Activated T-helper 1 cell treated with anti-CD3 and anti-CD28 coated beads, Interleukin-12 subunit alpha, Interleukin-12 subunit beta, Interleukin-2, Interleukin-4 antibody, amounts not matched to agents 30 ng/mL and 10 ng/mL and 1 ng/mL, durations not matched to agents 14 hours and 24 hours and 36 hours (primary cell): ENCODE results near the gene TEX264. TPM values are rescaled to one million over a fixed set of nuclear protein-coding genes. Genes with fewer than 3 reads are reported as not detected.
"Not testable (repeated sequence)": the region's sequence is repeated elsewhere in the genome, so short reads cannot be mapped to it uniquely, and the experiment has no call there.

Experiments
- DNase-seq: peaks from one replicate; pipeline ENCODE4 v3.0.0; 2021; ENCODE audit warnings: low spot score
- H3K27ac Mint-ChIP-seq: one replicate; pipeline ENCODE4 v1.8.0; 2021; ENCODE audit warnings: mild to moderate bottlenecking, mixed read lengths
- H3K27me3 Mint-ChIP-seq: one replicate; pipeline ENCODE4 v1.8.0; 2022; ENCODE audit warnings: mild to moderate bottlenecking, moderate library complexity, mixed read lengths; ENCODE audit not compliant: insufficient read depth
- H3K36me3 Mint-ChIP-seq: one replicate; pipeline ENCODE4 v1.8.0; 2021; ENCODE audit warnings: low read depth, mixed read lengths
- H3K4me1 Mint-ChIP-seq: one replicate; pipeline ENCODE4 v1.8.0; 2021; ENCODE audit warnings: low read depth, mixed read lengths
- H3K4me3 Mint-ChIP-seq: one replicate; pipeline ENCODE4 v1.8.0; 2021; ENCODE audit warnings: mild to moderate bottlenecking, moderate library complexity, mixed read lengths
- H3K9me3 Mint-ChIP-seq: one replicate; pipeline ENCODE4 v1.8.0; 2021; ENCODE audit warnings: mixed read lengths
- intact Hi-C: fragments of 100-400 bp; cut with micrococcal nuclease; formaldehyde crosslinking; loops from one replicate; pipeline ENCODE4 v1.15.1; 2024
- total RNA-seq: library from RNA; stranded (reverse); gene quantifications from 2 replicates; pipeline ENCODE4 v1.2.3, GENCODE V29; 2022

TEX264 gene
- total RNA-seq, 1 donor from 2014 or later, result 50.3 TPM

DNA sequence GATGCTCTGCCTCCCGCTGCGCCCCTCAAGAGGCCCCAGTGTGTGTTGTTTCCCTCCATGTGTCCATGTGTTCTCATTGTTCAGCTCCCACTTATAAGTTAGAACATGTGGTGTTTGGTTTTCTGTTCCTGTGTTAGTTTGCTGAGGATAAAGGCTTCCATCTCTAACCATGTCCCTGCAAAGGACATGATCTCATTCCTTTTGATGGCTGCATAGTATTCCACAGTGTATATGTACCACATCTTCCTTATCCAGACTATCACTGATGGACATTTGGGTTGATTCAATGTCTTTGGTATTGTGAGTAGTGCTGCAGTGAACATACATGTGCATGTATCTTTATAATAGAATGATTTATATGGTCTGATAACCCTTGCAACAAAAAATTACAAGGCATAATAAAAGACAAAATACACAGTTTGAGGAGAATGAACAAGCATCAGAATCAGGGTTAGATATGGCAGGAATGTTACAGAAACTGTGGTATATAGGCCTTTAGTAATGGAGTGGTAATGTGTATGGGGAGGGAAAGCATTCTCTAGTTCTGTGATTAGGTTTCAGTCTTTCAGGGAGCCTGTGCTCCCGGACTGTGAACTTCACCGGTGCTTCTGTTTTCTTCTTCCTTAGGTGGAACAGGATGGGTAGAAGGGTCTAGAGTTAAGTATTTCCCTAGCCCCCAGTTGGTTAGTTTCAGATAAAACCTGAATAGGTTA is 63.0 kb downstream of the TEX264 start:
- peaks cover 5% of the 10 kb centered on the region for H3K9me3 Mint-ChIP-seq
- H3K27me3 Mint-ChIP-seq, result peaks cover 6% of the 10 kb centered on the region
- DNase-seq, result no peak
- intact Hi-C loops, result loop anchor here (2.0 to 5.0 kb wide), 2 partner anchors 15 to 47 kb away; no protein-coding TSS in a partner anchor
- peak overlapping the region; percentile 29 for H3K4me3 Mint-ChIP-seq
- peaks cover 35% of the 10 kb centered on the region for H3K4me1 Mint-ChIP-seq
- H3K27ac Mint-ChIP-seq, result peak overlapping the region; percentile 87
- peaks cover 3% of the 10 kb centered on the region for H3K36me3 Mint-ChIP-seq

DNA sequence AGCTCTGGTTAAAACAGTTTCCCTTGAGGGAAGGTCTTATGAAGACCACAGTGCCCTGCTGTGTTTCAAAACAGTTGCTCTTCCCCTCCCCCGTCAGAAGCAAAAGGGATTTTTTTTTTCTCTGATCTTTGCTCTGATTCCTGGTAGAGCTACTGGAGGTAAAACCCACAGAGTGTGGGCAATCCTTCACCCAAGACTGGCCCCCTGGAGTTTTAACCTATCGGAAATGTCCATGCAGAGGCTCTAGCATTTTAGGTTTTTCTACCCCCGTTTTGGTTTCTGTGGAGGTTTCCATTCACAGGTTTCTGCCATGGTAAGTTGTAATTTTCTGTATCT is 63.5 kb downstream of the TEX264 start:
- peaks cover 3% of the 10 kb centered on the region for H3K36me3 Mint-ChIP-seq
- peak overlapping the region; percentile 87 for H3K27ac Mint-ChIP-seq
- H3K9me3 Mint-ChIP-seq, result peaks cover 5% of the 10 kb centered on the region
- intact Hi-C loops, result loop anchor here (2.0 to 5.0 kb wide), 2 partner anchors 14 to 47 kb away; no protein-coding TSS in a partner anchor
- DNase-seq, result peak; percentile 39
- H3K4me3 Mint-ChIP-seq, result peak overlapping the region; percentile 29
- H3K27me3 Mint-ChIP-seq, result peaks cover 6% of the 10 kb centered on the region
- H3K4me1 Mint-ChIP-seq, result peaks cover 32% of the 10 kb centered on the region

- H3K27ac Mint-ChIP-seq, result peak overlapping the region; percentile 87
- peaks cover 32% of the 10 kb centered on the region for H3K4me1 Mint-ChIP-seq
- H3K36me3 Mint-ChIP-seq, result peaks cover 3% of the 10 kb centered on the region
- intact Hi-C loops, result loop anchor here (2.0 kb wide), 1 partner anchor 14 kb away; no protein-coding TSS in a partner anchor
- H3K9me3 Mint-ChIP-seq, result peaks cover 5% of the 10 kb centered on the region
- no peak for DNase-seq
- H3K4me3 Mint-ChIP-seq, result peak overlapping the region; percentile 23
- peaks cover 6% of the 10 kb centered on the region for H3K27me3 Mint-ChIP-seq
Measured at GRCh38 chr3:51735039-51735438, 64.0 kb downstream of the TEX264 start.

GRCh38 chr3:51735950-51736349 is 64.9 kb downstream of the TEX264 start:
- Mint-ChIP-seq H3K36me3 (peaks cover 3% of the 10 kb centered on the region), H3K27ac (no peak overlapping the region), H3K4me3 (no peak overlapping the region), H3K4me1 (peaks cover 27% of the 10 kb centered on the region), H3K9me3 (peaks cover 9% of the 10 kb centered on the region), H3K27me3 (peaks cover 6% of the 10 kb centered on the region)
- no peak for DNase-seq
- intact Hi-C loops, result loop anchor here (2.0 kb wide), 1 partner anchor 13 kb away; no protein-coding TSS in a partner anchor

- no peak for DNase-seq
- peaks cover 5% of the 10 kb centered on the region for H3K9me3 Mint-ChIP-seq
- no peak overlapping the region for H3K27ac Mint-ChIP-seq
- H3K36me3 Mint-ChIP-seq, result no peaks in the 10 kb centered on the region
- H3K4me3 Mint-ChIP-seq, result no peak overlapping the region
- intact Hi-C loops, result no loop called here
- peaks cover 6% of the 10 kb centered on the region for H3K27me3 Mint-ChIP-seq
- H3K4me1 Mint-ChIP-seq, result peaks cover 28% of the 10 kb centered on the region
Measured at GRCh38 chr3:51739110-51739509, 68.1 kb downstream of the TEX264 start.

DNA sequence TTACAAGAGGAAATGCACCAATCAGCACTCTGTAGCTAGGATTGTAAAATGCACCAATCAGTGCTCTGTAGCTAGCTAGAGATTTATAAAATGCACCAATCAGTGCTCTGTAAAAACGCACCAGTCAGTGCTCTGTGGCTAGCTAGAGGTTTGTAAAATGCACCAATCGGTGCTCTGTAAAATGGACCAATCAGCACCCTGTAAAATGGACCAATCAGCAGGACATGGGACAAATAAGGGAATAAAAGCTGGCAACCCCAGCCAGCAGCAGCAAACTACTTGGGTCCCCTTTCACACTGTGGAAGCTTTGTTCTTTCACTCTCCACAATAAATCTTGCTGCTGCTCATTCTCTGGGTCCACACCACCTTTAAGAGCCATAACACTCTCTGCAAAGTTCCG is 71.3 kb downstream of the TEX264 start:
- DNase-seq, H3K27me3 Mint-ChIP-seq, H3K4me3 Mint-ChIP-seq, H3K36me3 Mint-ChIP-seq, H3K4me1 Mint-ChIP-seq, H3K9me3 Mint-ChIP-seq, H3K27ac Mint-ChIP-seq, intact Hi-C loops: not testable (repeated sequence)

DNA sequence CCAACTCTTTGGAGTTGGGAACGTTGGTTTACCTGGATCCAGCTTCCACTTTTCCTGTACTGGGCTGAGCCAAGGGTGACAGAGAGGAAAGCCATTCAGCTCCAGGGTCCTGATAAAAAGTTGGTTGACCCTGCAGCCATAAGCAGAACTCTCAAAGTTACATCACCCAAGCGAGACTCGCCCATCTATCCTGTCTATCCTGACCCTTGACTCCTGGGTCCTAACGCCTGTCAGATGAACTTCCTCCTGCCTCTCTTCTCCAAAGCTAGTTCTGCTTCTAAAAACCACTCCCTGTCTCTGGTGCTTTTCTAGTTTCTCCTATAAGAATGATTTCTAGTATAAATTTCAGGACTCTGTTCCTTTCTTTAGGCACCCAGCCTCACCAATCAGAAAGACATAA is 71.9 kb downstream of the TEX264 start:
- DNase-seq, H3K4me1 Mint-ChIP-seq, H3K27ac Mint-ChIP-seq, H3K36me3 Mint-ChIP-seq, H3K9me3 Mint-ChIP-seq, intact Hi-C loops, H3K4me3 Mint-ChIP-seq, H3K27me3 Mint-ChIP-seq: not testable (repeated sequence)

- intact Hi-C loops, result loop anchor here (2.0 kb wide), 1 partner anchor 13 kb away; no protein-coding TSS in a partner anchor
- peaks cover 7% of the 10 kb centered on the region for H3K9me3 Mint-ChIP-seq
- H3K27me3 Mint-ChIP-seq, result peaks cover under 1% of the 10 kb centered on the region
- no peak overlapping the region for H3K4me3 Mint-ChIP-seq
- peaks cover 2% of the 10 kb centered on the region for H3K36me3 Mint-ChIP-seq
- H3K4me1 Mint-ChIP-seq, result peaks cover 21% of the 10 kb centered on the region
- DNase-seq, result no peak
- no peak overlapping the region for H3K27ac Mint-ChIP-seq
Measured at GRCh38 chr3:51747840-51748239, 76.8 kb downstream of the TEX264 start.

DNA sequence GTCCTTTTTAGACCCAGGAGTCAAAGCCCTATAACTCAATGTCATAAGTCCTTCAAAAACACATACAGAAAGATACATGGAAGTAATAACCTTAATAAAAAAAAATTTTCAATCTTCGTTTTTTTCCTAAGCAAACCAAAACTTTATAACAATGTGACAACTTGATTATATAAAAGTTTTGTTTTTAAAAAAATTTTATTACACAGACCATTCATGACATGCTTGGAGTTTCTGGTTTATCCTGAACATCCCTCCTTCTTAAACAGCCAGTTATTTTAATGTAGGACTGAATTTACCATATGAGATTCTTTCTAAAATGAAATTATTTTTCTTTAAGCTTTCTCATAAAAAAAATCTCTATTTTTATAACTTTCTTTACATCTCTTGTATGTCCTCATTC is 77.3 kb downstream of the TEX264 start:
- intact Hi-C loops, result loop anchor here (2.0 kb wide), 1 partner anchor 14 kb away; no protein-coding TSS in a partner anchor
- H3K27me3 Mint-ChIP-seq, result peaks cover 3% of the 10 kb centered on the region
- no peak overlapping the region for H3K4me3 Mint-ChIP-seq
- H3K27ac Mint-ChIP-seq, result no peak overlapping the region
- peaks cover 20% of the 10 kb centered on the region for H3K4me1 Mint-ChIP-seq
- DNase-seq, result no peak
- peaks cover 7% of the 10 kb centered on the region for H3K9me3 Mint-ChIP-seq
- H3K36me3 Mint-ChIP-seq, result peaks cover 2% of the 10 kb centered on the region

GRCh38 chr3:51750878-51751277 is 79.8 kb downstream of the TEX264 start:
- intact Hi-C loops, result loop anchor here (5.0 kb wide), 1 partner anchor 36 kb away; no protein-coding TSS in a partner anchor
- Mint-ChIP-seq H3K27ac (no peak overlapping the region), H3K27me3 (peaks cover 10% of the 10 kb centered on the region), H3K4me1 (peaks cover 26% of the 10 kb centered on the region), H3K9me3 (peaks cover 13% of the 10 kb centered on the region), H3K4me3 (no peak overlapping the region), H3K36me3 (peaks cover 4% of the 10 kb centered on the region)
- DNase-seq, result no peak

- peaks cover 4% of the 10 kb centered on the region for H3K36me3 Mint-ChIP-seq
- intact Hi-C loops, result loop anchor here (5.0 kb wide), 1 partner anchor 36 kb away; no protein-coding TSS in a partner anchor
- no peak overlapping the region for H3K4me3 Mint-ChIP-seq
- peaks cover 12% of the 10 kb centered on the region for H3K27me3 Mint-ChIP-seq
- H3K4me1 Mint-ChIP-seq, result peaks cover 26% of the 10 kb centered on the region
- no peak overlapping the region for H3K27ac Mint-ChIP-seq
- DNase-seq, result no peak
- H3K9me3 Mint-ChIP-seq, result peaks cover 18% of the 10 kb centered on the region
Measured at GRCh38 chr3:51751287-51751686, 80.2 kb downstream of the TEX264 start.
